Measurements from ENCODE around the gene GPR6.

- TF ChIP-seq TAF1 (IDR thresholded peaks at IDR 0.05; ENCODE audit: low read depth, low read length) (no peak), ZNF274 (IDR thresholded peaks at IDR 0.05; ENCODE audit: borderline replicate concordance, extremely low read depth, low read length) (no peak), CHD1 (IDR thresholded peaks at IDR 0.05; ENCODE audit: low read depth, low read length) (no peak), GTF2F1 (IDR thresholded peaks at IDR 0.05; ENCODE audit: borderline replicate concordance, low read depth, low read length) (no peak), EP300 (IDR thresholded peaks at IDR 0.05; ENCODE audit: borderline replicate concordance in 1 of 2, low read depth in 2 of 2, low read length in 2 of 2) (no peak), MAX (IDR thresholded peaks at IDR 0.05) (no peak), RBBP5 (IDR thresholded peaks at IDR 0.05; ENCODE audit: borderline replicate concordance, low read depth, low read length) (no peak), BRCA1 (IDR thresholded peaks at IDR 0.05; ENCODE audit: low read depth, low read length) (no peak), HDAC6 (IDR thresholded peaks at IDR 0.05; ENCODE audit: low read depth, low read length) (no peak)
- TF ChIP-seq, protein P1, sequence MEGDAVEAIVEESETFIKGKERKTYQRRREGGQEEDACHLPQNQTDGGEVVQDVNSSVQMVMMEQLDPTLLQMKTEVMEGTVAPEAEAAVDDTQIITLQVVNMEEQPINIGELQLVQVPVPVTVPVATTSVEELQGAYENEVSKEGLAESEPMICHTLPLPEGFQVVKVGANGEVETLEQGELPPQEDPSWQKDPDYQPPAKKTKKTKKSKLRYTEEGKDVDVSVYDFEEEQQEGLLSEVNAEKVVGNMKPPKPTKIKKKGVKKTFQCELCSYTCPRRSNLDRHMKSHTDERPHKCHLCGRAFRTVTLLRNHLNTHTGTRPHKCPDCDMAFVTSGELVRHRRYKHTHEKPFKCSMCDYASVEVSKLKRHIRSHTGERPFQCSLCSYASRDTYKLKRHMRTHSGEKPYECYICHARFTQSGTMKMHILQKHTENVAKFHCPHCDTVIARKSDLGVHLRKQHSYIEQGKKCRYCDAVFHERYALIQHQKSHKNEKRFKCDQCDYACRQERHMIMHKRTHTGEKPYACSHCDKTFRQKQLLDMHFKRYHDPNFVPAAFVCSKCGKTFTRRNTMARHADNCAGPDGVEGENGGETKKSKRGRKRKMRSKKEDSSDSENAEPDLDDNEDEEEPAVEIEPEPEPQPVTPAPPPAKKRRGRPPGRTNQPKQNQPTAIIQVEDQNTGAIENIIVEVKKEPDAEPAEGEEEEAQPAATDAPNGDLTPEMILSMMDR (IDR thresholded peaks at IDR 0.05; ENCODE audit: control extremely low read depth in 1 of 3, insufficient read depth in 1 of 3, low read depth in 1 of 3, low read length in 3 of 3): no peak
- TF ChIP-seq, protein P2, sequence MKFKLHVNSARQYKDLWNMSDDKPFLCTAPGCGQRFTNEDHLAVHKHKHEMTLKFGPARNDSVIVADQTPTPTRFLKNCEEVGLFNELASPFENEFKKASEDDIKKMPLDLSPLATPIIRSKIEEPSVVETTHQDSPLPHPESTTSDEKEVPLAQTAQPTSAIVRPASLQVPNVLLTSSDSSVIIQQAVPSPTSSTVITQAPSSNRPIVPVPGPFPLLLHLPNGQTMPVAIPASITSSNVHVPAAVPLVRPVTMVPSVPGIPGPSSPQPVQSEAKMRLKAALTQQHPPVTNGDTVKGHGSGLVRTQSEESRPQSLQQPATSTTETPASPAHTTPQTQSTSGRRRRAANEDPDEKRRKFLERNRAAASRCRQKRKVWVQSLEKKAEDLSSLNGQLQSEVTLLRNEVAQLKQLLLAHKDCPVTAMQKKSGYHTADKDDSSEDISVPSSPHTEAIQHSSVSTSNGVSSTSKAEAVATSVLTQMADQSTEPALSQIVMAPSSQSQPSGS (IDR thresholded peaks at IDR 0.05; ENCODE audit: low read length): no peak
- TF ChIP-seq, protein P3, sequence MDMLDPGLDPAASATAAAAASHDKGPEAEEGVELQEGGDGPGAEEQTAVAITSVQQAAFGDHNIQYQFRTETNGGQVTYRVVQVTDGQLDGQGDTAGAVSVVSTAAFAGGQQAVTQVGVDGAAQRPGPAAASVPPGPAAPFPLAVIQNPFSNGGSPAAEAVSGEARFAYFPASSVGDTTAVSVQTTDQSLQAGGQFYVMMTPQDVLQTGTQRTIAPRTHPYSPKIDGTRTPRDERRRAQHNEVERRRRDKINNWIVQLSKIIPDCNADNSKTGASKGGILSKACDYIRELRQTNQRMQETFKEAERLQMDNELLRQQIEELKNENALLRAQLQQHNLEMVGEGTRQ (IDR thresholded peaks at IDR 0.05; ENCODE audit: low read length): no peak
Observed at GRCh38 chr6:110017946-110018345, 39.8 kb downstream of the GPR6 start.

All from H1 (cell line).